Mesenchymal stem cell (in vitro differentiated cells and primary cell): ENCODE results near the gene TIPARP.

Experiments used
- DNase-seq: peaks from one replicate; pipeline ENCODE4 v3.0.0-alpha.2; 2013
- H2AFZ ChIP-seq: one replicate; pipeline ENCODE4 v1.6.1; 2013; ENCODE audit warnings: low read depth, mild to moderate bottlenecking, control low read depth, inconsistent platforms, low read length, moderate library complexity
- H2AK5ac ChIP-seq: 2 replicates; pipeline ENCODE4 v1.6.1; 2013; ENCODE audit warnings: low read length, moderate library complexity, mild to moderate bottlenecking, inconsistent platforms; ENCODE audit not compliant: severe bottlenecking
- H2BK120ac ChIP-seq: one replicate; pipeline ENCODE4 v1.6.1; 2013; ENCODE audit warnings: low read depth, mild to moderate bottlenecking, inconsistent platforms, low read length, moderate library complexity
- H2BK12ac ChIP-seq, 2 experiments: one replicate each; pipeline ENCODE4 v1.6.1; 2013; ENCODE audit warnings: inconsistent platforms in 2 of 2, low read length in 2 of 2, mild to moderate bottlenecking in 2 of 2, moderate library complexity in 2 of 2, control low read depth in 1 of 2
- H2BK15ac ChIP-seq: one replicate; pipeline ENCODE4 v1.6.1; 2013; ENCODE audit warnings: mild to moderate bottlenecking, low read depth, inconsistent platforms; ENCODE audit not compliant: poor library complexity, severe bottlenecking
- H2BK5ac ChIP-seq: 2 replicates; pipeline ENCODE4 v1.6.1; 2013; ENCODE audit warnings: low read depth, mild to moderate bottlenecking, low read length, control low read depth, inconsistent platforms; ENCODE audit not compliant: poor library complexity, severe bottlenecking
- H3K14ac ChIP-seq, 2 experiments: one replicate each; pipeline ENCODE4 v1.6.1; 2013; ENCODE audit warnings: inconsistent platforms in 2 of 2, low read length in 2 of 2, control low read depth in 1 of 2, mild to moderate bottlenecking in 1 of 2, moderate library complexity in 1 of 2
- H3K18ac ChIP-seq, 2 experiments: one replicate each; pipeline ENCODE4 v1.6.1; 2013; ENCODE audit warnings: inconsistent platforms in 2 of 2, low read length in 2 of 2, control low read depth in 1 of 2, low read depth in 1 of 2, mild to moderate bottlenecking in 1 of 2
- H3K23ac ChIP-seq, 2 experiments: one replicate each; pipeline ENCODE4 v1.6.1; 2013; ENCODE audit warnings: inconsistent platforms in 2 of 2, low read length in 2 of 2, mild to moderate bottlenecking in 2 of 2, moderate library complexity in 2 of 2, control low read depth in 1 of 2
- H3K27ac ChIP-seq: 2 replicates; pipeline ENCODE4 v1.5.1; 2013; ENCODE audit warnings: mild to moderate bottlenecking, moderate library complexity, low read length, control low read depth, inconsistent platforms; ENCODE audit not compliant: poor library complexity, severe bottlenecking
- H3K27me3 ChIP-seq, 2 experiments: 2 replicates each; pipeline versions ENCODE4 v1.6.1 to v1.7.0; 2013; ENCODE audit warnings: low read length in 2 of 2, mild to moderate bottlenecking in 2 of 2, moderate library complexity in 2 of 2, control low read depth in 1 of 2, inconsistent platforms in 1 of 2; ENCODE audit not compliant: control insufficient read depth in 1 of 2, insufficient read depth in 1 of 2
- H3K36me3 ChIP-seq, 2 experiments: 2 replicates each; pipeline versions ENCODE4 v1.6.1 to v1.7.0; 2013; ENCODE audit warnings: low read length in 2 of 2, control low read depth in 1 of 2, inconsistent platforms in 1 of 2, low read depth in 1 of 2, mild to moderate bottlenecking in 1 of 2; ENCODE audit not compliant: insufficient read depth in 2 of 2, control insufficient read depth in 1 of 2
- H3K4ac ChIP-seq, 2 experiments: one replicate each; pipeline ENCODE4 v1.6.1; 2013; ENCODE audit warnings: inconsistent platforms in 2 of 2, low read length in 2 of 2, mild to moderate bottlenecking in 2 of 2, moderate library complexity in 2 of 2, control low read depth in 1 of 2, low read depth in 1 of 2
- H3K4me1 ChIP-seq: 2 replicates; pipeline ENCODE4 v1.6.1; 2013; ENCODE audit warnings: low read depth, low read length, control low read depth; ENCODE audit not compliant: control insufficient read depth, insufficient read depth
- H3K4me2 ChIP-seq: 2 replicates; pipeline ENCODE4 v1.6.1; 2013; ENCODE audit warnings: low read length, mild to moderate bottlenecking, inconsistent platforms; ENCODE audit not compliant: poor library complexity, severe bottlenecking
- H3K4me3 ChIP-seq, 2 experiments: 2 replicates each; pipeline versions ENCODE4 v1.5.1 to v1.7.0; 2013; ENCODE audit warnings: low read length in 2 of 2, mild to moderate bottlenecking in 2 of 2, control low read depth in 1 of 2, low read depth in 1 of 2; ENCODE audit not compliant: insufficient read depth in 1 of 2
- H3K79me1 ChIP-seq: replicated peaks from 2 replicates; pipeline ENCODE4 v1.6.1; 2013; ENCODE audit warnings: mild to moderate bottlenecking, control low read depth, low read length, inconsistent platforms; ENCODE audit not compliant: poor library complexity, severe bottlenecking
- H3K9ac ChIP-seq: 2 replicates; pipeline ENCODE4 v1.7.0; 2013; ENCODE audit warnings: mild to moderate bottlenecking, low read length, moderate library complexity
- H3K9me3 ChIP-seq: 2 replicates; pipeline ENCODE4 v1.7.0; 2013; ENCODE audit warnings: mild to moderate bottlenecking, low read length; ENCODE audit not compliant: control insufficient read depth
- H4K8ac ChIP-seq: one replicate; pipeline ENCODE4 v1.6.1; 2013; ENCODE audit warnings: inconsistent platforms, mild to moderate bottlenecking, low read length, moderate library complexity
- H4K91ac ChIP-seq: one replicate; pipeline ENCODE4 v1.6.1; 2013; ENCODE audit warnings: mild to moderate bottlenecking, low read length, inconsistent platforms
- WGBS: methylation state at CpG from one replicate; pipeline ENCODE4 v1.1.7; 2013; ENCODE audit warnings: mixed read lengths; 5-methylcytosine and 5-hydroxymethylcytosine counted together

Gene TIPARP

DNA sequence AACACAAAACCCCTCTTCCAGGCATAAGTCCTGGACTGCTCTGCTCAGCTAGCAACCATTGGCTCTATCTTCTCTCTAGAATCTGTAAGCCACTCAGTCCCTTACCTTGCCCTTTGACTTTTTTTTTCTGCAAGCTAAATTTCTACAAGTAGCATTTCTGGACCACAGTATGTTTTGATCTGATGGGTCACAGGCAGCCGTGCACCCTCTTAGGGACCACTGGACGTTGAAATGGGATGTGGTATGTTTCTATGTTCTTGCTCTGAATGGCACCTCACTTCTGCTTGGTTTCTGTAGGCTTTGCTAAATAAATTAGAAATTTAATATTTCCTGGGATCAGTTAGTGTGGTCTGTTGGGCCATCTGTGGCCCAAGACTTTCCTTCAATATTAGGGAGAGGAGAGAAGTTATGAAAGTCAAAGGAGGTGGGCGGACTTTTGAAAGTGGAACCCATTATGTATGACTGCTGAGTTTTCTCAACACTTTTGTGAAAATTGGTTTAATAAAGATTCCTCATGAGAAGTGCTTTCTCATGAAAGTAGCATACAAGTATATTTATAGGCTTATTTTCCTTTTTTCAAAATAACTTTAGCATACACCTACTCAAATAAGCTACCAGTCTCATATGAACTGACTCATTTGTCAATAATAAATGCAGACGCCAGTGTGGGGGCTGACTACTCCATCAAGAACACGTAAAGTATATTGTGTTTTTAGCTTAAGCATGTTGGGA, 18.4 kb upstream of the TIPARP start:
- Histone ChIP-seq H2BK120ac (peak overlapping the region; percentile 19), H3K18ac (no peak overlapping the region), H2BK5ac (no peak overlapping the region), H2BK12ac (no peak overlapping the region), H3K27me3 (no peaks in the 10 kb centered on the region), H3K4me2 (no peak overlapping the region), H3K27ac (no peak overlapping the region), H3K79me1 (no peaks in the 10 kb centered on the region), H3K4me3 (no peak overlapping the region), H4K91ac (no peak overlapping the region), H3K9me3 (no peaks in the 10 kb centered on the region), H3K36me3 (no peaks in the 10 kb centered on the region), H2AK5ac (no peak overlapping the region), H2AFZ (no peak overlapping the region), H3K4ac (no peak overlapping the region), H3K23ac (no peak overlapping the region), H2BK15ac (no peak overlapping the region), H3K14ac (peak overlapping the region in 1 of 2 experiments; percentile 57), H3K9ac (no peak overlapping the region), H4K8ac (no peak overlapping the region), H3K4me1 (no peaks in the 10 kb centered on the region)
- DNase-seq, result no peak
- WGBS, result 86% methylated on average over 5 of the region's 5 CpGs

- H2BK120ac ChIP-seq, result no peak overlapping the region
- no peak overlapping the region for H3K27ac ChIP-seq
- no peak overlapping the region for H3K4ac ChIP-seq
- no peak overlapping the region for H3K14ac ChIP-seq
- no peak overlapping the region for H3K4me2 ChIP-seq
- no peak overlapping the region for H3K18ac ChIP-seq
- no peak overlapping the region for H2AK5ac ChIP-seq
- no peak overlapping the region for H2AFZ ChIP-seq
- H4K91ac ChIP-seq, result no peak overlapping the region
- no peak overlapping the region for H2BK12ac ChIP-seq
- no peaks in the 10 kb centered on the region for H3K9me3 ChIP-seq
- H2BK15ac ChIP-seq, result no peak overlapping the region
- no peak overlapping the region for H2BK5ac ChIP-seq
- H3K36me3 ChIP-seq, result no peaks in the 10 kb centered on the region
- H3K23ac ChIP-seq, result no peak overlapping the region
- H3K4me1 ChIP-seq, result no peaks in the 10 kb centered on the region
- 95% methylated on average over 2 of the region's 2 CpGs for WGBS
- no peak for DNase-seq
- H3K9ac ChIP-seq, result no peak overlapping the region
- H3K4me3 ChIP-seq, result no peak overlapping the region
- H4K8ac ChIP-seq, result no peak overlapping the region
- no peaks in the 10 kb centered on the region for H3K79me1 ChIP-seq
- H3K27me3 ChIP-seq, result no peaks in the 10 kb centered on the region
Measured at GRCh38 chr3:156657440-156657839, 16.9 kb upstream of the TIPARP start.

DNA sequence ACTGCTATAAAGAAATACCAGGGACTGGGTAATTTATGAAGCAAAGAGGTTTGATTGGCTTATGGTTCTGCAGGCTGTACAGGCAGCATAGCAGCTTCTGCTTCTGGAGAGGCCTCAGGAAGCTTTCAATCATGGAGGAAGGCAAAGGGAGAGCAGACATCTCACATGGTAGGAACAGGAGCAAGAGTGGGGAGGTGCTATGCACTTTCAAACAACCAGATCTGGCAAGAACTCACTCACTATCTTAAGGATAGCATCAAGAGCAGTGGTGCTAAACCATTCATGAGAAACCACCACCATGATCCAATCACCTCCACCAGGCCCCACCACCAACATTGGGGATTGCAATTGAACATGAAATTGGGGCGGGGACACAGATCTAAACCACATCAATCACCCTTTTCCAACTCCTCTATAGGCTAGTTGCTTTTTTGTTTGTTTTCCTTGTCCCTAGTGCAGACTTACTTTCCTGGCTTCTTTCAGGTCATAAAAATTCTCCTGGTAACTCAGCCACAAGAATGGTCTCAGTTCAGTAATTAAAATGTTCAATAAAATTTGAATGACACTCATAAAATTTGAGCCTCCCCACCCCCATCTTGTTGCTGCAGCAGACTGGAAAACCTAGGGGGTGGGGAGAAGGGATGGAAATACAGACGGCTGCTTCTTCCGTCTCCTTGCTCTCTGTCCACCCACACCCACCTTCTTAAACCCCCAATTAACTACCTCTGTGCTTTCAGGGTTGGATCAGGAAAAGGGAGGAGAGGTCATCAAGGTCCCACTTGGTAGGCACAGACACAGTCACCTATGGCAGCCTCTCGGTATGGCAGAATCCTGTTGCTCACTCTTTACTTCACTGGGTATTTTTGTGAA, 16.3 kb upstream of the TIPARP start:
- no peak overlapping the region for H3K18ac ChIP-seq
- no peak for DNase-seq
- no peak overlapping the region for H4K91ac ChIP-seq
- no peaks in the 10 kb centered on the region for H3K9me3 ChIP-seq
- no peaks in the 10 kb centered on the region for H3K27me3 ChIP-seq
- no peak overlapping the region for H2AK5ac ChIP-seq
- no peak overlapping the region for H2BK12ac ChIP-seq
- H2BK120ac ChIP-seq, result no peak overlapping the region
- H2AFZ ChIP-seq, result no peak overlapping the region
- no peak overlapping the region for H4K8ac ChIP-seq
- H3K4me1 ChIP-seq, result no peaks in the 10 kb centered on the region
- H3K79me1 ChIP-seq, result no peaks in the 10 kb centered on the region
- H3K23ac ChIP-seq, result no peak overlapping the region
- H2BK5ac ChIP-seq, result no peak overlapping the region
- no peaks in the 10 kb centered on the region for H3K36me3 ChIP-seq
- no peak overlapping the region for H3K9ac ChIP-seq
- H3K27ac ChIP-seq, result no peak overlapping the region
- no peak overlapping the region for H3K4me2 ChIP-seq
- H3K4ac ChIP-seq, result no peak overlapping the region
- H2BK15ac ChIP-seq, result no peak overlapping the region
- no peak overlapping the region for H3K14ac ChIP-seq
- WGBS, result 91% methylated on average over 2 of the region's 4 CpGs
- H3K4me3 ChIP-seq, result no peak overlapping the region

DNA sequence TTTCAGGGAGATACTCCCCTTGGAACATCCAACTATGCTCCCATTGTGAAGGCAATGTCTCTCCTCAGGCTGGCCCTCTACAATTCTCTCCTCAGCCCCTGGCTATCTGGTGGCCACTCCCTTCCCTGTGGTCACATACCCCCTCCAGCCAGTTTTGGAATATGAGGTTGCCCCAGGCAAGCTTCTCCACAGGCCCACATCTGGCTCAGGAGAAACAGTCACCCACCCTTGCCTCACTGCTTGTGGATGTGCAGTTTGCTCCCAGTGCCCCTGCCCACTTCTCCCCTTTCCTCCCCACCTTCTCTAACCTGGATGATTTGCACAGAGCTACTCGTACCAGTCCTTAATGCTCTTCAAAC, 15.7 kb upstream of the TIPARP start:
- Histone ChIP-seq H2BK5ac (no peak overlapping the region), H3K23ac (no peak overlapping the region), H2BK12ac (no peak overlapping the region), H4K8ac (peak overlapping the region; percentile 55), H2BK120ac (no peak overlapping the region), H2AFZ (no peak overlapping the region), H3K4me2 (no peak overlapping the region), H3K18ac (no peak overlapping the region), H3K36me3 (no peaks in the 10 kb centered on the region), H3K27me3 (no peaks in the 10 kb centered on the region), H3K14ac (no peak overlapping the region), H2AK5ac (no peak overlapping the region), H3K4me1 (no peaks in the 10 kb centered on the region), H3K9me3 (no peaks in the 10 kb centered on the region), H4K91ac (no peak overlapping the region), H3K4me3 (no peak overlapping the region), H3K79me1 (no peaks in the 10 kb centered on the region), H3K9ac (no peak overlapping the region), H3K4ac (no peak overlapping the region), H2BK15ac (no peak overlapping the region), H3K27ac (no peak overlapping the region)
- DNase-seq, result no peak
- no CpG with 5 or more reads among the region's 1 CpG for WGBS
